PC-3 (cell line): ENCODE results near the gene PPARD. TPM values are rescaled to one million over a fixed set of nuclear protein-coding genes. Genes with fewer than 3 reads are reported as not detected.
"Not testable (repeated sequence)": the region's sequence is repeated elsewhere in the genome, so short reads cannot be mapped to it uniquely, and the experiment has no call there.

Source experiments
- ATAC-seq: fragments of 200-7000 bp; cut with Tn5 transposase; 2 replicates; pipeline ENCODE4 v1.9.1; 2020; ENCODE audit warnings: mild to moderate bottlenecking, moderate library complexity
- BruUV-seq: library from RNA; stranded (reverse); fragments of 400-500 nt; replicated peaks from 2 replicates; lab custom pipeline; 2021; lab: Mats Ljungman, UMichigan
- CTCF ChIA-PET: fragments of 300-600 bp; sonication (Branson Sonifier 250); formaldehyde crosslinking; loops from one replicate; lab custom pipeline; 2022; ENCODE audit warnings: antibody characterized with exemption; lab: Charles Lee
- POLR2A ChIA-PET: fragments of 300-600 bp; sonication (Branson Sonifier 250); formaldehyde crosslinking; loops from one replicate; lab custom pipeline; 2022; ENCODE audit warnings: antibody characterized with exemption; ENCODE audit not compliant: unreplicated experiment; lab: Charles Lee
- DNase-seq: peaks from one replicate; pipeline ENCODE4 v3.0.0-alpha.2; 2015
- H2AFZ ChIP-seq: fragments of 300-600 bp; sonication (generic); 2 replicates; pipeline ENCODE4 v1.6.0; 2016; ENCODE audit warnings: antibody characterized with exemption, low read length
- H3F3A ChIP-seq: fragments of 300-600 bp; sonication (generic); one replicate; pipeline ENCODE4 v1.6.0; 2017; ENCODE audit warnings: antibody characterized with exemption, low read length, control low read depth, mild to moderate bottlenecking; ENCODE audit not compliant: unreplicated experiment
- H3K27ac ChIP-seq: fragments of 300-600 bp; sonication (generic); 2 replicates; pipeline ENCODE4 v1.5.1; 2016; ENCODE audit warnings: mild to moderate bottlenecking, low read length
- H3K27me3 ChIP-seq: fragments of 300-600 bp; sonication (generic); 2 replicates; pipeline ENCODE4 v1.6.1; 2016; ENCODE audit warnings: low read length, mixed read lengths
- H3K36me3 ChIP-seq: fragments of 300-600 bp; sonication (generic); 2 replicates; pipeline ENCODE4 v1.6.1; 2016; ENCODE audit warnings: low read depth, mixed run types, low read length, mixed read lengths
- H3K4me1 ChIP-seq: fragments of 300-600 bp; sonication (generic); 2 replicates; pipeline ENCODE4 v1.5.1; 2016; ENCODE audit warnings: low read length; ENCODE audit not compliant: insufficient read depth
- H3K4me2 ChIP-seq: fragments of 300-600 bp; sonication (generic); 2 replicates; pipeline ENCODE4 v1.6.0; 2016; ENCODE audit warnings: low read length
- H3K4me3 ChIP-seq: fragments of 300-600 bp; sonication (generic); 2 replicates; pipeline ENCODE4 v1.5.1; 2016; ENCODE audit warnings: mild to moderate bottlenecking, low read length, mixed read lengths
- H3K79me2 ChIP-seq: fragments of 300-600 bp; sonication (generic); 2 replicates; pipeline ENCODE4 v1.6.1; 2017; ENCODE audit warnings: low read length, mixed read lengths
- H3K9ac ChIP-seq: fragments of 300-600 bp; sonication (generic); 2 replicates; pipeline ENCODE4 v1.6.0; 2016; ENCODE audit warnings: mild to moderate bottlenecking, low read length
- H3K9me2 ChIP-seq: fragments of 300-600 bp; sonication (generic); replicated peaks from 2 replicates; pipeline ENCODE4 v1.6.1; 2016; ENCODE audit warnings: mixed run types, low read length, mixed read lengths
- H3K9me3 ChIP-seq: fragments of 300-600 bp; sonication (generic); 2 replicates; pipeline ENCODE4 v1.6.1; 2016; ENCODE audit warnings: low read length, mixed read lengths
- H4K20me1 ChIP-seq: fragments of 300-600 bp; sonication (generic); 2 replicates; pipeline ENCODE4 v1.6.1; 2016; ENCODE audit warnings: low read length, mixed read lengths
- EZH2 ChIP-seq: fragments of 300-600 bp; sonication (generic); IDR thresholded peaks from one replicate; pipeline ENCODE4 v1.6.1; 2017; ENCODE audit warnings: antibody characterized with exemption, mild to moderate bottlenecking, low read length; ENCODE audit not compliant: unreplicated experiment
- EZH2phosphoT487 ChIP-seq: fragments of 300-600 bp; sonication (generic); IDR thresholded peaks from 2 replicates; pipeline ENCODE4 v1.6.1; 2018; ENCODE audit warnings: mild to moderate bottlenecking, antibody characterized with exemption, low read length, borderline replicate concordance
- intact Hi-C: fragments of 100-400 bp; cut with micrococcal nuclease; formaldehyde crosslinking; loops from 2 replicates; pipeline ENCODE4 v1.9.0; 2023
- total RNA-seq: library from RNA; depleted of rRNA; stranded (reverse); fragments of >200 nt; gene quantifications from 2 replicates; pipeline ENCODE4 v1.2.3, GENCODE V29; 2014
- TF ChIP-seq, protein P1 (sequence below): fragments of 300-600 bp; sonication (generic); conservative IDR thresholded peaks from 2 replicates; pipeline ENCODE4 v1.5.1; 2017; ENCODE audit warnings: antibody characterized with exemption, low read depth, mild to moderate bottlenecking, low read length

PPARD gene
- total RNA-seq, 1 experiment from 2014 or later, result 24.5 TPM

DNA sequence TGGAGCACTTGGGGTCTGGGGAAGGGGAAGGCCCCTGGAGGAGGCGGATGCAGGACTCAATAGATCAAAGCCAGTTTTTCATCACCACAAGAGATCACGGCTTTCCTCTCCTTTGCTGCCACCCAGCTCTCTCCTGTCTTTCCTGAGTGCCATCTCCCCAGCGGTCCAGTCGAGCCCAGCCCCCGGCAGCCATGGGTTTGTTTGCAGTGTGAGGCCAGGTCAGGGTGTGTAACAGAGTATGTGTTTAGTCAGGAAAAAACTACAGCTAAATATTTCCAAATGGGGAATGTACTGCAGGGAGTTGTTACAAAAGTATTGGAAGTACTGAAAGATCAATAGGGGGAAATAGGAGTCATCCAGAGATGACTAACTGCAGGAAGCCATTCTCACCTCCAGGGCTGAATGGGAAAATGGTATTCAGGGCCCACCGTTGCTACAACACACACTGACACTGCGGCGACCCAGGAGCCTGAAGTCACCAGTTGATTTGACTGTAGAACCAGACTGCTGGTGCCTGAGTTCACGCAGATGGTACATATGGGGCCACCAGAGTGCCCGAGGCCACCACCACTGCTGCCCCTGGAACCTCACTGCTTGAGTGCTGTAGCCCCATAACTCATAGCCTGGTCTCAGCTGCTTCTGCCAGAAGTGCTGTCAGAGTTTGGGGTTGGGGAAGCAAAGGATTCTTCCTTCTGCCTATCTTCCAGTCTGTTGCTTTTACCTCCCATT, 86.2 kb downstream of the PPARD start:
- peak overlapping the region; percentile 98 for H3K27ac ChIP-seq
- H3K4me1 ChIP-seq, result peaks cover 48% of the 10 kb centered on the region
- 0 out of 2 replicates have a peak, but pooled peaks cover 8% of the 10 kb centered on the region for H3K79me2 ChIP-seq
- TSS peak; percentile 62 for BruUV-seq
- TF ChIP-seq EZH2phosphoT487, result no peak
- TF ChIP-seq EZH2, result no peak
- TF ChIP-seq, protein P1, sequence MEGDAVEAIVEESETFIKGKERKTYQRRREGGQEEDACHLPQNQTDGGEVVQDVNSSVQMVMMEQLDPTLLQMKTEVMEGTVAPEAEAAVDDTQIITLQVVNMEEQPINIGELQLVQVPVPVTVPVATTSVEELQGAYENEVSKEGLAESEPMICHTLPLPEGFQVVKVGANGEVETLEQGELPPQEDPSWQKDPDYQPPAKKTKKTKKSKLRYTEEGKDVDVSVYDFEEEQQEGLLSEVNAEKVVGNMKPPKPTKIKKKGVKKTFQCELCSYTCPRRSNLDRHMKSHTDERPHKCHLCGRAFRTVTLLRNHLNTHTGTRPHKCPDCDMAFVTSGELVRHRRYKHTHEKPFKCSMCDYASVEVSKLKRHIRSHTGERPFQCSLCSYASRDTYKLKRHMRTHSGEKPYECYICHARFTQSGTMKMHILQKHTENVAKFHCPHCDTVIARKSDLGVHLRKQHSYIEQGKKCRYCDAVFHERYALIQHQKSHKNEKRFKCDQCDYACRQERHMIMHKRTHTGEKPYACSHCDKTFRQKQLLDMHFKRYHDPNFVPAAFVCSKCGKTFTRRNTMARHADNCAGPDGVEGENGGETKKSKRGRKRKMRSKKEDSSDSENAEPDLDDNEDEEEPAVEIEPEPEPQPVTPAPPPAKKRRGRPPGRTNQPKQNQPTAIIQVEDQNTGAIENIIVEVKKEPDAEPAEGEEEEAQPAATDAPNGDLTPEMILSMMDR, result no peak
- peaks cover 30% of the 10 kb centered on the region for H3K36me3 ChIP-seq
- peak overlapping the region; percentile 46 for H3K4me3 ChIP-seq
- peak; percentile 57 for ATAC-seq
- peak overlapping the region; percentile 89 for H3K9ac ChIP-seq
- ChIA-PET CTCF (interaction anchor here (0.6 to 1.5 kb wide), 5 partner anchors 13 to 96 kb away, joined by 3 to 9 read pairs (median 4); partner anchors contain the start of gene RPL10A), POLR2A (interaction anchor here (0.6 to 1.6 kb wide), 4 partner anchors 28 to 82 kb away, joined by 4 to 14 read pairs (median 8); partner anchors contain the start of gene TEAD3)
- peaks cover 10% of the 10 kb centered on the region for H3K9me3 ChIP-seq
- intact Hi-C loops, result loop anchor here (1.0 kb wide), 2 partner anchors 13 to 37 kb away; no protein-coding TSS in a partner anchor
- peak overlapping the region; percentile 82 for H3K4me2 ChIP-seq
- H3K9me2 ChIP-seq, result no peaks in the 10 kb centered on the region
- no peaks in the 10 kb centered on the region for H4K20me1 ChIP-seq
- peaks cover 11% of the 10 kb centered on the region for H3F3A ChIP-seq
- no peaks in the 10 kb centered on the region for H3K27me3 ChIP-seq
- peak; percentile 75 for DNase-seq
- H2AFZ ChIP-seq, result peak overlapping the region; percentile 36; the same call in 1 of the 2 replicates

DNA sequence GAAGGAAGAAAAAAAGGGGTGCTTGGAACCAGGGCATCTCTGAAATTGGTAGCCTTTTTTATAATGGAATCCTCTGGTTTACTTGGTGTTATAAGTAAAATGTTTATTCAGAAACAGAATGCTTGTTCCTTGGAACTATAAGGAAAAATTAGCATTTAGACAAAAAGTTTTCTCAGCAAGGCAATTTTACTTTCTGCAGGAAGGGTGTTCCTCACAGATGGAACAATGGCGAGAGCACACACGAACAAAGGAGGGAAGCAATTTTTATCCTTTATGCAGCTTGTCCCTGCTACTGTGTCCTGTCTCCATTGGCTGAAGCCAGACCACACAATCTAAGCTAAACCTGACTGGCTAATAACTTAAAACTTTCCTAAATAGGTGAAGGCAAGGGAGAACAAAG, 87.1 kb downstream of the PPARD start:
- H3K4me1 ChIP-seq, result peaks cover 47% of the 10 kb centered on the region
- intact Hi-C loops, result no loop called here
- no peak for TF ChIP-seq EZH2phosphoT487
- no peak for TF ChIP-seq EZH2
- TF ChIP-seq, protein P1, result no peak
- ChIA-PET CTCF (no interaction called here), POLR2A (no interaction called here)
- H3K27ac ChIP-seq, result peak overlapping the region; percentile 98
- H3K4me2 ChIP-seq, result no peak overlapping the region
- H3K9me3 ChIP-seq, result peaks cover 10% of the 10 kb centered on the region
- DNase-seq (no peak), ATAC-seq (no peak)
- H2AFZ ChIP-seq, result no peak overlapping the region
- H3F3A ChIP-seq, result peaks cover 11% of the 10 kb centered on the region
- BruUV-seq, result no TSS peak
- H4K20me1 ChIP-seq, result no peaks in the 10 kb centered on the region
- H3K36me3 ChIP-seq, result peaks cover 27% of the 10 kb centered on the region
- H3K9ac ChIP-seq, result peak overlapping the region; percentile 89
- no peak overlapping the region for H3K4me3 ChIP-seq
- 0 out of 2 replicates have a peak, but pooled peaks cover 8% of the 10 kb centered on the region for H3K79me2 ChIP-seq
- H3K27me3 ChIP-seq, result no peaks in the 10 kb centered on the region
- H3K9me2 ChIP-seq, result no peaks in the 10 kb centered on the region

DNA sequence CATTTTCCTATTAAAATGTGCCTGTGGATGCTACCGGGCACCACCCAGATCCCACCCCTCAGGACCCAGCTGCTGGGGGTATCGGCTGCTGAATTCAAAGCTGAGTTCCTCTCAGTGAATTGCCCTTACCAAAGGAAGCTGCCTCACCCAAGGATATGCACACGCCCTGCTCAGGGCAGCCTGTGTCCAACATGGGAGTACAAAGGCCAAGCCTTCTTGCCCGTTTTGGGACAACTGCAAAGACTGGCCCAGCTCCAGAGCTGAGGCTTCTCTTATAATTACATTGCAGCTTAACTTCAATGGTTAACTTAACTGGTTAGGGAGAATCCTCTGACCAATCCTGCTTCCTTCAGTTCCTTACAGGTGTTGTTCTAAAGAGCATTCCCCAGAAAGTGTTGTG, 89.9 kb downstream of the PPARD start:
- Histone ChIP-seq H3F3A (peaks cover 11% of the 10 kb centered on the region), H2AFZ (no peak overlapping the region), H3K4me1 (peaks cover 19% of the 10 kb centered on the region), H3K79me2 (no peaks in the 10 kb centered on the region), H3K9me3 (peaks cover 10% of the 10 kb centered on the region), H3K4me2 (no peak overlapping the region), H3K9me2 (no peaks in the 10 kb centered on the region), H3K36me3 (peaks cover 17% of the 10 kb centered on the region), H3K27me3 (no peaks in the 10 kb centered on the region), H3K27ac (no peak overlapping the region), H3K9ac (no peak overlapping the region), H4K20me1 (no peaks in the 10 kb centered on the region), H3K4me3 (no peak overlapping the region)
- DNase-seq (no peak), ATAC-seq (no peak)
- ChIA-PET CTCF (no interaction called here), POLR2A (no interaction called here)
- intact Hi-C loops, result no loop called here
- no peak for TF ChIP-seq EZH2
- no peak for TF ChIP-seq EZH2phosphoT487
- TF ChIP-seq, protein P1, result no peak
- BruUV-seq, result no TSS peak

DNA sequence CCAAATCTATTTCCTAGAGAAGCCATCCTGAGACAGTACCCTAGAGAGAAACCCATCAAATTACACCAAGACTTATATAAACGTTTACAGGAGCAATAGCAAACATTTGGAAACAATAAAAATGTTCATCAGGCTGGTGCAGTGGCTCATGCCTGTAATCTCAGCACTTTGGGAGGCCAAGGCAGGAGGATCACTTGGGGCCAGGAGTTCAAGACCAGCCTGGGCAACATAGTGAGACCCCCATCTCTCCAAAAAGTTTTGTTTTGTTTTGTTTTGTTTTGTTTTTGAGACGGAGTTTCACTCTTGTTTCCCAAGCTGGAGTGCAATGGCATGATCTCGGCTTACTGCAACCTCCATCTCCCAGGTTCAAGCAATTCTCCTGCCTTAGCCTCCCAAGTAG, 90.3 kb downstream of the PPARD start:
- H3K9me2 ChIP-seq, H3K27me3 ChIP-seq, H3K4me3 ChIP-seq, intact Hi-C loops, H3K79me2 ChIP-seq, H3K4me2 ChIP-seq, DNase-seq, CTCF ChIA-PET, H4K20me1 ChIP-seq, H2AFZ ChIP-seq, H3K9ac ChIP-seq, BruUV-seq, POLR2A ChIA-PET, H3K9me3 ChIP-seq, H3K27ac ChIP-seq, ATAC-seq: not testable (repeated sequence)
- Histone ChIP-seq H3K4me1 (peaks cover 15% of the 10 kb centered on the region), H3F3A (peaks cover 11% of the 10 kb centered on the region), H3K36me3 (peaks cover 17% of the 10 kb centered on the region)
